Astrocyte (in vitro differentiated cells and primary cell): ENCODE results near the gene QRICH1.
"Not testable (repeated sequence)": the region's sequence is repeated elsewhere in the genome, so short reads cannot be mapped to it uniquely, and the experiment has no call there.

Experiments used
- CTCF ChIP-seq: IDR thresholded peaks from 2 replicates; pipeline ENCODE4 v1.5.1; 2011; ENCODE audit warnings: low read depth, mild to moderate bottlenecking, inconsistent platforms, low read length, moderate library complexity; ENCODE audit not compliant: insufficient read depth
- EZH2 ChIP-seq: IDR thresholded peaks from 2 replicates; pipeline ENCODE4 v1.6.1; 2012; ENCODE audit warnings: mild to moderate bottlenecking, low read length, inconsistent platforms; ENCODE audit not compliant: insufficient read depth

GRCh38 chr3:49008627-49009026, 85.2 kb downstream of the QRICH1 start:
- TF ChIP-seq CTCF, EZH2: not testable (repeated sequence)
